DMS114 treated with DMSO at 0.1 percent for 48 hours (cell line): Measurements from ENCODE around the gene CHP2.

Source experiments
- DNase-seq: peaks from one replicate; lab custom pipeline; 2025; ENCODE audit not compliant: unreplicated experiment; lab: John Stamatoyannopoulos, UW

Gene CHP2

DNA sequence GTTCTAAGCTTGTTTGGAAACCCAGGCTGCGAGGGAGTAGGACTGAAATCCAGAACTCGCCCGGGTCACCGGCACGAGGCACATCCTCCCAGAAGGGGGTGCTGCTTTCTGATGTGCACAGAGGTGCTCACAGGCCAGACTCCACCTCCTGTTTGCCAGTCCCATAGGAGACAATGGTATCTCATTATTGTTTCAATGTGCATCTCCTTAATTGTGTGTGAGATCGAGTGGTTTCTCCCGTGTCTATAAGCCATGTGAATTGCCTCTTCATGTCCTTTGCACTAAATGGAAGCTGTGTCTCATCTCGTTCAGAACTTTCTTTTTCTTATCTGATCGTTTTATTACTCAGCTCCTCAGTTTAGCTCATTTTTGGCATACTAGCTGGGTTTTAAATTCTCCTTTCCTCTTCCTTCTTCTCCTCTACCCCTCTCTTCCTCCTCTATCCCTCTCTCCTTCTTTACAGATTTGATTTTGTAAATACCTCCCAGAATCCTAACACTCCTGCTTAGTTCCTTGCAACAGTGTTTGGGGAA is 48.8 kb downstream of the CHP2 start:
- DNase-seq: peak; percentile 10

GRCh38 chr16:23807028-23807427 is 52.2 kb downstream of the CHP2 start:
- DNase-seq: no peak
